GM11168 (cell line): ENCODE measurements around the gene GALNT17.

Source experiments
- in situ Hi-C: fragments of 300-500 bp; cut with MboI; formaldehyde crosslinking; loops from one replicate; pipeline ENCODE4 v1.12.0; 2022; ENCODE audit warnings: low sequenced_read_pairs; ENCODE audit not compliant: unreplicated experiment

GALNT17 gene

GRCh38 chr7:71521506-71521905 lies 389.6 kb downstream of the GALNT17 start:
- in situ Hi-C loops = no loop called here

- in situ Hi-C loops = no loop called here
Measured at GRCh38 chr7:71526106-71526505, 394.2 kb downstream of the GALNT17 start.

- in situ Hi-C loops = no loop called here
Measured at GRCh38 chr7:71527213-71527612, 395.3 kb downstream of the GALNT17 start.

- in situ Hi-C loops = no loop called here
Measured at GRCh38 chr7:71535616-71536015, 403.7 kb downstream of the GALNT17 start.

GRCh38 chr7:71538210-71538609 lies 406.3 kb downstream of the GALNT17 start:
- in situ Hi-C loops = no loop called here

- in situ Hi-C loops = no loop called here
Measured at GRCh38 chr7:71539615-71540014, 407.7 kb downstream of the GALNT17 start.

GRCh38 chr7:71541707-71542353 lies 409.9 kb downstream of the GALNT17 start:
- in situ Hi-C loops = no loop called here

- in situ Hi-C loops = no loop called here
Measured at GRCh38 chr7:71543396-71543795, 411.5 kb downstream of the GALNT17 start.

GRCh38 chr7:71544816-71545215 lies 412.9 kb downstream of the GALNT17 start:
- in situ Hi-C loops = no loop called here

GRCh38 chr7:71547426-71547825 lies 415.5 kb downstream of the GALNT17 start:
- in situ Hi-C loops = no loop called here

GRCh38 chr7:71548746-71549145 lies 416.8 kb downstream of the GALNT17 start:
- in situ Hi-C loops = no loop called here

- in situ Hi-C loops = no loop called here
Measured at GRCh38 chr7:71553306-71553705, 421.4 kb downstream of the GALNT17 start.

GRCh38 chr7:71555758-71556157 lies 423.8 kb downstream of the GALNT17 start:
- in situ Hi-C loops = no loop called here

GRCh38 chr7:71558806-71559613 lies 427.1 kb downstream of the GALNT17 start:
- in situ Hi-C loops = no loop called here

GRCh38 chr7:71560354-71560995 lies 428.5 kb downstream of the GALNT17 start:
- in situ Hi-C loops = no loop called here

- in situ Hi-C loops = no loop called here
Measured at GRCh38 chr7:71563276-71563675, 431.3 kb downstream of the GALNT17 start.

- in situ Hi-C loops = no loop called here
Measured at GRCh38 chr7:71566376-71566775, 434.4 kb downstream of the GALNT17 start.

- in situ Hi-C loops = no loop called here
Measured at GRCh38 chr7:71566991-71567390, 435.0 kb downstream of the GALNT17 start.

GRCh38 chr7:71574153-71574860 lies 442.4 kb downstream of the GALNT17 start:
- in situ Hi-C loops = no loop called here

GRCh38 chr7:71580027-71580426 lies 448.1 kb downstream of the GALNT17 start:
- in situ Hi-C loops = no loop called here

GRCh38 chr7:71584256-71584655 lies 452.3 kb downstream of the GALNT17 start:
- in situ Hi-C loops = no loop called here
